MM.1S (cell line): ENCODE data around the gene KCNG4.

Experiments
- DNase-seq: peaks from one replicate; pipeline ENCODE4 v3.0.0-alpha.2; 2015
- H2AFZ ChIP-seq: fragments of 300-600 bp; sonication (generic); 2 replicates; pipeline ENCODE4 v1.6.0; 2016; ENCODE audit warnings: antibody characterized with exemption, low read length
- H3F3A ChIP-seq: fragments of 300-600 bp; sonication (generic); 2 replicates; pipeline ENCODE4 v1.6.1; 2016; ENCODE audit warnings: mild to moderate bottlenecking, antibody characterized with exemption, low read length, moderate library complexity, mixed read lengths; ENCODE audit not compliant: insufficient read depth
- H3K27ac ChIP-seq: fragments of 300-600 bp; sonication (generic); 2 replicates; pipeline ENCODE4 v1.5.1; 2016; ENCODE audit warnings: mild to moderate bottlenecking, low read length
- H3K27me3 ChIP-seq: fragments of 300-600 bp; sonication (generic); replicated peaks from 2 replicates; pipeline ENCODE4 v1.6.0; 2016; ENCODE audit warnings: low read length; ENCODE audit not compliant: insufficient read depth
- H3K36me3 ChIP-seq: fragments of 300-600 bp; sonication (generic); replicated peaks from 2 replicates; pipeline ENCODE4 v1.6.1; 2016; ENCODE audit warnings: mild to moderate bottlenecking, low read length, mixed read lengths; ENCODE audit not compliant: insufficient read depth
- H3K4me1 ChIP-seq: fragments of 300-600 bp; sonication (generic); 2 replicates; pipeline ENCODE4 v1.6.1; 2016; ENCODE audit warnings: low read length, mixed read lengths
- H3K4me2 ChIP-seq: fragments of 300-600 bp; sonication (generic); 2 replicates; pipeline ENCODE4 v1.6.0; 2016; ENCODE audit warnings: low read depth, low read length
- H3K4me3 ChIP-seq: fragments of 300-600 bp; sonication (generic); 2 replicates; pipeline ENCODE4 v1.5.1; 2016; ENCODE audit warnings: low read length, mixed read lengths
- H3K79me2 ChIP-seq: fragments of 300-600 bp; sonication (generic); 2 replicates; pipeline ENCODE4 v1.6.1; 2016; ENCODE audit warnings: mixed run types, low read length, mixed read lengths
- H3K9ac ChIP-seq: fragments of 300-600 bp; sonication (generic); 2 replicates; pipeline ENCODE4 v1.6.1; 2016; ENCODE audit warnings: low read length, mixed read lengths
- H3K9me2 ChIP-seq: fragments of 300-600 bp; sonication (generic); replicated peaks from 2 replicates; pipeline ENCODE4 v1.6.1; 2016; ENCODE audit warnings: mild to moderate bottlenecking, low read length, mixed read lengths; ENCODE audit not compliant: insufficient read depth
- H3K9me3 ChIP-seq: fragments of 300-600 bp; sonication (generic); replicated peaks from 2 replicates; pipeline ENCODE4 v1.6.1; 2016; ENCODE audit warnings: mild to moderate bottlenecking, low read length, mixed read lengths; ENCODE audit not compliant: insufficient read depth
- H4K20me1 ChIP-seq: fragments of 300-600 bp; sonication (generic); 2 replicates; pipeline ENCODE4 v1.6.1; 2016; ENCODE audit warnings: mild to moderate bottlenecking, low read length, moderate library complexity, mixed read lengths; ENCODE audit not compliant: insufficient read depth
- EZH2 ChIP-seq: fragments of 300-600 bp; sonication (generic); optimal IDR thresholded peaks from 2 replicates; pipeline ENCODE3; 2017; ENCODE audit warnings: low read depth, mild to moderate bottlenecking, antibody characterized with exemption, low read length, mixed read lengths
- EZH2phosphoT487 ChIP-seq: fragments of 300-600 bp; sonication (generic); IDR thresholded peaks from 2 replicates; pipeline ENCODE4 v1.6.1; 2018; ENCODE audit warnings: antibody characterized with exemption, low read length
- TF ChIP-seq, protein P1 (sequence below): fragments of 300-600 bp; sonication (generic); IDR thresholded peaks from 2 replicates; pipeline ENCODE4 v1.5.1; 2016; ENCODE audit warnings: antibody characterized with exemption, low read length, mixed read lengths

Gene KCNG4

DNA sequence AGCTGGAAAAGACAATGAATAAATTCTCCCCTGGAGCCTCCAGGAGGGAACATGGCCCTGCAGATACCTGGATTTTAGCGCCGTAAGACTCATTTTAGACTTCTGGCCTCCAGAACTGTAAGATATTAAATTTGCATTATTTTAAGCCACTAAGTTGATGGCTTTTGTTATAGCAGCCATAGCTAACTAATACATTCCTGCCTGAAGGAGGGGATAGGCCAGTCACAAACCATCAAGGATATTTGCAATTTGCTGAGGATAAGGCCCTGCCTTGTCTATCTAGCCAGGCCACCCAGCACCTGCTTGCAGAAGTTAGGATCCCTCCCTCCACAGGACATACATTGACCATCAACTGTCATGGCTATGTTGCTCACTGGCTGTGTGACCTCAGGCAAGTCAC lies 4.9 kb upstream of the KCNG4 start:
- no peak overlapping the region for H2AFZ ChIP-seq
- no peaks in the 10 kb centered on the region for H3F3A ChIP-seq
- DNase-seq, result no peak
- H3K79me2 ChIP-seq, result no peaks in the 10 kb centered on the region
- H4K20me1 ChIP-seq, result no peaks in the 10 kb centered on the region
- H3K27ac ChIP-seq, result no peak overlapping the region
- H3K9me3 ChIP-seq, result no peaks in the 10 kb centered on the region
- H3K27me3 ChIP-seq, result peaks cover 28% of the 10 kb centered on the region
- no peak overlapping the region for H3K4me2 ChIP-seq
- H3K4me1 ChIP-seq, result no peaks in the 10 kb centered on the region
- H3K36me3 ChIP-seq, result no peaks in the 10 kb centered on the region
- H3K4me3 ChIP-seq, result no peak overlapping the region
- no peak overlapping the region for H3K9ac ChIP-seq
- TF ChIP-seq EZH2, result no peak
- TF ChIP-seq EZH2phosphoT487, result no peak
- TF ChIP-seq, protein P1, sequence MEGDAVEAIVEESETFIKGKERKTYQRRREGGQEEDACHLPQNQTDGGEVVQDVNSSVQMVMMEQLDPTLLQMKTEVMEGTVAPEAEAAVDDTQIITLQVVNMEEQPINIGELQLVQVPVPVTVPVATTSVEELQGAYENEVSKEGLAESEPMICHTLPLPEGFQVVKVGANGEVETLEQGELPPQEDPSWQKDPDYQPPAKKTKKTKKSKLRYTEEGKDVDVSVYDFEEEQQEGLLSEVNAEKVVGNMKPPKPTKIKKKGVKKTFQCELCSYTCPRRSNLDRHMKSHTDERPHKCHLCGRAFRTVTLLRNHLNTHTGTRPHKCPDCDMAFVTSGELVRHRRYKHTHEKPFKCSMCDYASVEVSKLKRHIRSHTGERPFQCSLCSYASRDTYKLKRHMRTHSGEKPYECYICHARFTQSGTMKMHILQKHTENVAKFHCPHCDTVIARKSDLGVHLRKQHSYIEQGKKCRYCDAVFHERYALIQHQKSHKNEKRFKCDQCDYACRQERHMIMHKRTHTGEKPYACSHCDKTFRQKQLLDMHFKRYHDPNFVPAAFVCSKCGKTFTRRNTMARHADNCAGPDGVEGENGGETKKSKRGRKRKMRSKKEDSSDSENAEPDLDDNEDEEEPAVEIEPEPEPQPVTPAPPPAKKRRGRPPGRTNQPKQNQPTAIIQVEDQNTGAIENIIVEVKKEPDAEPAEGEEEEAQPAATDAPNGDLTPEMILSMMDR, result no peak
- H3K9me2 ChIP-seq, result no peaks in the 10 kb centered on the region

DNA sequence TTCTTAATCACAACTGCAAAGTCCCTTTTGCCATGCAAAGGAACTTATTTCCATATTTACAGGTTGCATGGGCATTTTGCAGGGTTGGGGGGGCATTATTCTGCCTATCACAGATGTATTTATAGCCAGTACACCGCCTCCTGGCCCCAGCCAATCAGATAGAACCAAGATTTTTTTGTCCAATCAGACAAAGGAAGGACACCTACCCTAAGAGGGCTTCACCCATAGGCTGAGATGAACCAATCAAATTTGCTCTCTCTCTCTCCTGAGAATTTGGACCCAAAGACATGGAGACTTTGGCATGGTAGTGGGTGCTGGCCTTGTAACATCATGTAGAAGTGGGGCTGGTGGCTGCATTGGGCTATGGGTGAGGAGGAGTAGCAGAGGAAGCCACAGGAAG lies 3.9 kb upstream of the KCNG4 start:
- Histone ChIP-seq H3K4me3 (no peak overlapping the region), H3K9ac (no peak overlapping the region), H3F3A (no peaks in the 10 kb centered on the region), H3K79me2 (no peaks in the 10 kb centered on the region), H3K9me3 (no peaks in the 10 kb centered on the region), H4K20me1 (no peaks in the 10 kb centered on the region), H3K27me3 (peaks cover 25% of the 10 kb centered on the region), H3K36me3 (no peaks in the 10 kb centered on the region), H2AFZ (no peak overlapping the region), H3K9me2 (no peaks in the 10 kb centered on the region), H3K4me1 (no peaks in the 10 kb centered on the region), H3K4me2 (no peak overlapping the region), H3K27ac (no peak overlapping the region)
- TF ChIP-seq, protein P1, result no peak
- no peak for TF ChIP-seq EZH2
- TF ChIP-seq EZH2phosphoT487, result no peak
- no peak for DNase-seq

DNA sequence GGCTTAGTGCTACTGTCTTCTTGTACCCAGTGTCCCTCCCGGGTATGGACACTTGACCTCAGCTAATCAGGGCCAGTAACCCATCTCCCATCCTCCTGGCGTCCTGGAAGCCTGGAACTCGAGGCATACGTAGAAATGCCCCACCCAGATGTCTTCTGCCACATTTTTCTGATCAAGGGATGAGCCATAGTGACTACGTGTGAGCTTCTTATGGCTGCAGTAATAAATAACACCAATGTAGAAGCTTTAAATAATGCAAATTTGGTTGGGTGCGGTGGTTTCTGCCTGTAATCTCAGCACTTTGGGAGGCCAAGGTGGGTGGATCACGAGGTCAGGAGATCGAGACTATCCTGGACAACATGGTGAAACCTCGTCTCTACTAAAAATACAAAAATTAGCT lies 3.0 kb upstream of the KCNG4 start:
- DNase-seq, result no peak
- Histone ChIP-seq H3K4me3 (no peak overlapping the region), H3K9me3 (no peaks in the 10 kb centered on the region), H3K4me1 (no peaks in the 10 kb centered on the region), H3K27ac (no peak overlapping the region), H3K79me2 (no peaks in the 10 kb centered on the region), H4K20me1 (no peaks in the 10 kb centered on the region), H3K9ac (no peak overlapping the region), H3K4me2 (no peak overlapping the region), H3F3A (no peaks in the 10 kb centered on the region), H2AFZ (no peak overlapping the region), H3K36me3 (no peaks in the 10 kb centered on the region), H3K27me3 (peaks cover 27% of the 10 kb centered on the region), H3K9me2 (no peaks in the 10 kb centered on the region)
- TF ChIP-seq EZH2, result no peak
- TF ChIP-seq EZH2phosphoT487, result no peak
- TF ChIP-seq, protein P1, result no peak
